Ovary (tissue), 3 donors: Measurements from ENCODE around the gene CNP.

Experiments used
- CTCF ChIP-seq, 3 donors: fragments of 450-650 bp in 2 of 3; fragments of 200-600 bp in 1 of 3; IDR thresholded peaks; one replicate each; pipeline versions ENCODE4 v1.5.1 to v1.8.0; 2016 to 2022; ENCODE audit warnings: antibody characterized with exemption in 3 of 3, mild to moderate bottlenecking in 1 of 3
- EP300 ChIP-seq: sonication (generic); formaldehyde crosslinking; IDR thresholded peaks from one replicate; pipeline ENCODE4 v1.6.1; 2017; ENCODE audit warnings: antibody characterized with exemption
- POLR2A ChIP-seq: fragments of 450-650 bp; IDR thresholded peaks from one replicate; pipeline ENCODE4 v1.6.1; 2017; ENCODE audit warnings: antibody characterized with exemption, mild to moderate bottlenecking, moderate library complexity
- donor health status: DM: no; HTN: no; CAD: no.

- TF ChIP-seq CTCF (IDR thresholded peaks at IDR 0.05) (no peak), POLR2A (no peak), EP300 (no peak)
These were observed 42.6 kb downstream of the CNP start for GRCh38 chr17:42009170-42009569.
